HG02571 (cell line): ENCODE results near the gene MAP3K5.
"Not testable (repeated sequence)": the region's sequence is repeated elsewhere in the genome, so short reads cannot be mapped to it uniquely, and the experiment has no call there.

Source experiments
- ATAC-seq: cut with Tn5 transposase; IDR thresholded peaks from one replicate; pipeline ENCODE4 v1.9.1; 2021; ENCODE audit warnings: mild to moderate bottlenecking, moderate library complexity; ENCODE audit not compliant: unreplicated experiment

Gene MAP3K5

DNA sequence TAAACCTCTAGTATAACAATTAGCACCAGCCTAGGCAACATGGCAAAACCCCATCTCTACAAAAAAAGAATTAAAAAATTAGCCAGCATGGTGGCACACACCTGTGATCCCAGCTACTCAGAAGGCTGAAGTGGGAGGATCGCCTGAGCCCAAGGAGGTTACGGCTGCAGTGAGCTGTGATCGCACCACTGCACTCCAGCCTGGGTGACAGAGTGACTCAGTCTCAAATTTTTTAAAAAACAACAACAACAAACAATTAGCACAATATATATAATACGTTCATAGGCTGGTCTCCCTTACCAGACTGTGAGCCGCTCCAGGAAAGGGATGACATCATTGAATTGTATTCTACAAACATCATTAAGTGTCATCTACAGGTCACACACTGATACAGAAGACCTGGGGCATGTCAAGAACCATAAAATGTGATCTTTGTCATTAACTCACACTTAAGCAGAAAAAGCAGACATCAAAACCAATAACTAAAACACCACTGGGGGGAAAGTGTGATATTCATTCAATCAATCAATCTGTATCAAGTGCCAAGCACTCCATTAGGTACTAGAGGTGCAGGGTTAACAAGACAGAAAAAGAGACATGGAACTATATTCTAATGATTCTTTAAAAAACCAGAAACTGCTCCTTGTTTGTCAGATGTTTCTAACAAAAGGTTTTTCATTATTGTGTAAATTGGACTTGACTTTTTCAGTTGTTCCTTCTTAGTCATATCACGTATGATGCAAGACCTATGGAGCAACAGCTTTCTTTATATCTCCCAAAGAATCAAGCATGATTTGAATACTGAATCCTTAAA is 17.8 kb downstream of the MAP3K5 start:
- ATAC-seq: no peak

DNA sequence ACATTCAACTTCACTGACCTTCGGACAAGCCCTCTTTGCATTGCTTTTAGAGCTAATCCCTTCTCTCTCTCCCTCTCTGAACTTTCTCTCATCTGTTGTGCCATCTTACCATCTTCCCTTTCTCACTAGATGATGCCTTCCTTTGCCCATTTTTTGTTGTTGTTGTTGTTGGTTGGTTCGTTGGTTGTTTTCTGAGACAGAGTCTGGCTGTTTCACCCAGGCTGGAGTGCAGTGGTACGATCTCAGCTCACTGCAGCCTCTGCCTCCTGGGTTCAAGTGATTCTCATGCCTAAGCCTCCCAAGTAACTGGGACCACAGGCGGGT is 18.8 kb downstream of the MAP3K5 start:
- ATAC-seq: no peak

DNA sequence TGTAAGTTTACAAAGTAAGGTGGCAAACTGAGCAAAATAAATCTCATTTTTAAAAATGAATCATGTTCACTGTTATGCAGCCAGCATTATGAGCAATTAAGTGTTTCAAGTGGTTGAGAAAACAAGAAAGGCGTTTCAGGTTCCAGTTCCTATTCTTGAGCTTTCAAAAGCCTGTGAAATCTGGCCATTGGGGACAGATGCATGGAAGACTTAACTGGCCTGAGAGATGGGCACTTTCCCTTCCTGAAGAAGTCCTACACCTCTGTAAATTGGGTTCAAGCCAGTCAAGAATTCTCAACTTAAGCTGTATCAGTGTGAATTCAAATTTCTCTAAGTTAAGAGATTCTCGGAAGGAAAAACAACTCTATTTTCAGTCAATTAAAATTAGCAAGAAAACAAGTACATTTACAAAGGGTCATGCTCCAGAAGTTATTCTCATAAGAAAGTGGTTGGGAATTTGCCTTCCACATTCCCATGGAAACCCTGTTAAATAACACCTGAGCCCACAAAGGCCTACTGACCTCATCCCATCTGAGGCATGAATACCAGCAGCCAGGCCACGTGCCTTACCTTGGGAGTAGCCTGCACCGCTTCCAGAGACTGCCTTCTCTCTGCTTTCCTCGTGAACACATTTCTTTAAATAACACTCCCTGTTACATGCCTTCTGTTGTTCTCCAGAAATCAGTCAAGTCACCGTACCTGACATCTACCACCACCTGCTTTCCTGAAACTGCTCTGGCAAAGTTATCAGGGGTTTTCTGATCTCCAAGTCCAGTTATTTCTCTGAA is 19.4 kb downstream of the MAP3K5 start:
- peak; percentile 68 for ATAC-seq

DNA sequence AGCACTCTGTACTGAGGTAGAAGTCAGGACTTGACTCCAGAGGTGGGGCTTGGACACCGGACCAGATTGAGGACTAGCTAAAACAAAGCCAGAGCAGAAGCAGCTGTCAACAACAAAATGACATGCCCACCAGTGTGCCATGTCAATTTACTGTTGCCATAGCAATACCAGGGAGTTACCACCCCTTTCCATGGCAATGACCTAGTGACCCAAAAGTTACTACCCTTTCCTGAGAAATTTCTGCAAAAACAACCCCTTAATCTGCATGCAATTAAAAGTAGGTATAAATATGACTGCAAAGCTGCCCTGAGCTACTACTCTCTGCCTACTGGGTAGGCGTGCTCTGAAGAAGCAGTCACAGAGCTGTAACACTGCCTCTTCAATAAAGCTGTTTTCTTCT is 21.0 kb downstream of the MAP3K5 start:
- no peak for ATAC-seq

DNA sequence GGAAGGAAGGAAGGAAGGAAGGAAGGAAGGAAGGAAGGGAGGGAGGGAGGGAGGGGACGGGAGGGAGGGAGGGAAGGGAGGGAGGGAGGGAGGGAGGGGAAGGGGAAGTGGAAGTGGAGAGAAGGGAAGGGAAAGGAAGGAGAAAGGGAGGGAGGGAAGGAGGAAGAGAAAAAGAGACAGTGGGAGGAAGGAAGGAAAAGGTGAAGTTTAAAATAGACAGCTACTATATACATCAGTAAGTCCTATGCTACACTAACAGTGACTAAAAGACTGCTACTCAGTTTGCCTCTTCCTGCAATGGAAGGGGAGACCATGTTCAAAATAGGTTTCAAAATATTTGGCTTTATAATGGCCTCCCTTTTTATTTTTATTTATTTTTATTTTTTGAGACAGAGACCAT is 22.5 kb downstream of the MAP3K5 start:
- ATAC-seq: no peak

DNA sequence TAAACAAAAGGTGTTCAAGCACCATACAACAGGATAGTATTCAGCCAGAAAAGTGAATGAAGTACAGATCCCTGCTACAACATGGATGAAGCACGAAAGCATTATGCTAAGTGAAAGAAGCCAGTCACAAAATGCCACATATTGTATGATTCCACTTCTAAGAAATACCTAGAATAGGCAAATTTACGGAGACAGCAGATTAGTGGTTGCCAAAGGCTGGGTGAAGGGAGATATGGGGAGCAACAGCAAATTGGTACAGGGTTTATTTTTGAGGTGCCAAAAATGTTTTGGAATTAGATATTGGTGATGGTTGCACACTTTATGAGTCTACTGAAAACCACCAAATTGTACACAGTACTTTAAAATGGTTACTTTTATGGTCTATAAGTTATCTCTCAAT is 23.2 kb downstream of the MAP3K5 start:
- no peak for ATAC-seq

DNA sequence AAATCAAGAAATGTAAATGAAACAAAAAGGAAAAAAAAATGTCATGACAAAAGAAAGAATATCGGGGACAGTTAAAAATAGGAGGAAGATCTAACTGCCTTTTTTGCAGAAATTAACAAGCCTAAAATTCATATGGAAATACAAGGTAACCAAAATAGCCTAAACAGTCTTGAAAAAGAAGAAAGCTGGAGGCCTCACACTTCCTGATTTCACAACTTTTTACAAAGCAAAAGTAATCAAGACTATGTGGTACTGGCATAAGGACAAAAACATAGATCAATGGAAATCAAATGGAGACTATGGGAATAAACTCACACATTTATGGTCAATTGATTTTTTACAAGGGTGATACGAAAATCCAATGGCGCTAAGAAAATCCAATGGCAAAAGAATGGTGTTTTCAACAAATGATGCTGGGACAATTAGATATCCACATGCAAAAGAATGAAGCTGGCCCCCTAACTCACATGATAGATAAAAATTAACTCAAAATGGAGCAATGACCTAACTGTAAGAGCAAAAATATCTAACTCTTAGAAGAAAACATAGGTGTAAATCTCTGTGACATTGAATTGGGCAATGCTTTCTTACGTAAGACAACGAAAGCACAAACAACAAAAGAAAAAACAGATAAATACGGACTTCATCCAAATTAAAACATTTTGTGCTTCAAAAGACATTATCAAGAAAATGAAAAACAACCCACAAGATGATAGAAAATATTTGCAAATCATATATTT is 24.5 kb downstream of the MAP3K5 start:
- ATAC-seq: no peak

DNA sequence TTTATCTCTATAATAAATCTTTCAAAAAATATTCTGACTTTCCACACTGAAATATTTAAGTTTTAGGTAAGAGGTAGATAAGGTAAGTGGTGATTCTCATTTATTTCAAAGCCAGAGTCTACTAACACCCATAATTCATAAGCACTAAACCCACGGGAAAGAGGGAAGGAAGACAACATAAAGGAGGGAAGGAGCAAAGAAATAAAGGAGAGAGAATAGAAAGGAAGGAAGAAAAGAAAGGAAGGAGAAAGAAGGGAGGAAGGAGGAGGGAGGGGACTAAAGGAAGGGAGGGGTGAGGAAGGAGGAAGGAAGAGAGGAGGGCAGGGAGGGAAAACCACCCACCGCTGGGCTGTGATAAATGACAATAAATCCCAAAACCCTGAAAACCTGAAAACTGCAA is 25.2 kb downstream of the MAP3K5 start:
- no peak for ATAC-seq

DNA sequence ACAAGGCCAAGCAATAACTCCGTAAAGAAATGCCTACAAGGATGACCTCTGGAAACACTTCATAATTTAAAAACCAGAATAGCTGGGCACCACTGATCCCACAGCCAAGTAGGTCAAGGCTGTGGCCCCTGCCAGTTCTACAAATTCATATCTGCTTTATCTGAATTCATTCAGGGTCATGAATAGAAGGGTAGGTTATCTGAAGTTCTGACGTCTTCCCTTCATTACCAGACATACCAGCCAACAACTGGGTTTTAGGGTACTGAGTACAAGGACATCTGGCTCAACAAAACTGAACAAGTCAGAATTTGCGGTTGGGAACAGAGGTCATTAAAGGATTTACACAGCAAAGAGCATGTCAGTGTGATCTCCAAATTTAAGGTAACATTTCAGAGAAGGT is 26.0 kb downstream of the MAP3K5 start:
- no peak for ATAC-seq

DNA sequence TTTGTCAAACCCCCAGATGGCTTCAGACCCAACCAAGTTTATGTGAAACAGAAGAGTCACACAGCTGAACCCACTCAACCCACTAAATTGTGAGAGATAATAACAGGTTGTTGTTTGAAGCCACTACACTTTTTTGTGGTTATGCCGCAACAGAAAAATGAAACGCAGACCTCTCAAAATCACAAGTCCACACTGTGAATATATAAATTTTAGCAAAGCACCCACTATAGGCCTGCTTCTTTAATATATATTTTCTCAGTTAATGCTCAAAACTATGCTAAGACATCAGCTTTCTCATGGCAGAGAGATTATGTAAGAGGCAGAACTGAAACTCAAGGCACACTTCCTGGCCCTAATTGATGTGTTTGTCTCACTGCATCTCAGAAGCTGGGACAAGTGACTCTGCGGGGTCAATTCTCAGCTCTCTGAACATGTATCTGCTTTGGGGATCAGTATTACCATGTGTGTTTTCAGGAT is 27.7 kb downstream of the MAP3K5 start:
- ATAC-seq: peak; percentile 39

DNA sequence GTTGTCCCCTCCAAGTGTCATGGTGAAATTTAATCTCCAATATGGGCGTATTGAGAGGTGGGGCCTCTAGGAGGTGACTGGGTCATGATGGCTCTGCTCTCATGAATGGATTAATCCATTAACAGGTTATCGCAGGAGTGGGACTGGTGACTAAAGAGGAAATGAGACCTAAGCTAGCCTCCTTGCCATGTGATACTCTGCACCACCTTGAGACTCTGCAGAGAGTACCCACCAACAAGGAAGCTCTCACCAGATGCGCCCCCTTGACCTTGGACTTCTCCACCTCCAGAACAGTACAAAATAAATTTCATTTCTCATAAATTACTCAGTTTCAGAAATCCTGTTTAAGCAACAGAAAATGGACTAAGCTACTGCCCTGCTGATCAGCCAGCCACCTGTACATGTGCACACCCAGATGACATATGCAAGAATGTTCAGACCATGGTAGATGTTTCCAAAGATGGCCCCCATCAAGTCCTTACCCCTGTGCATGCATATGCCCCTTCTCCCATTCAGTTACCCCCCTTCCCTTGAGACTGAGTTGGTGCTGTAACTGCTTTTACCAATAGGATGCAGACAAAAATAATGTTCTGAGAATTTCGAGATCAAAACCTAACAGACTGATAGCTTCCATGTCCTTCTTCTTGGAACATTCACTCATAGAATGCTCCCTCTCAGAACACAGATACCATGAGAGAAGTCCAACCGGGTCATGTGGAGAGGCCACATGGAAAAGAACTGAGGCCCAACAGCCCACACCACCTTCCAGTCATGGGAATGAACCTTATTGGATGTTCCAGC is 28.4 kb downstream of the MAP3K5 start:
- peak; percentile 35 for ATAC-seq

DNA sequence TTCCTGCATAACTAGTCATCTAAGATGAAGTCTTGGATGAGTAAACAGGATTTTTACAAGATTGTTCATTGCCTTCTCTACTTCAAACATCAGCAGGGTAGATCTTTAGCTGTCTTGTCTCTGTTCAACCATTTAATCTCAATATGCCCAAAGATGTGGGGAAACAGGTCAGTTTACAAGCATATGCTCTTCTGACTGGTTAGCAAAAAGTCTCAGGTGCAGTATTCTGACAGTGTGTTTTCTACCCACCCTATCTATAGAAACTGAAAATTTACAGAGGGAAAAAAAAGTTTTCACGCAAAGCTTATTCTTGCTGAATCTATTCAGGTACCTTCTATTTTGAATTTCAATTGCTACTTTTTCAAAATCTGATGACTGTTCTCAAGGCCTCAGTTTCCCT is 29.0 kb downstream of the MAP3K5 start:
- ATAC-seq: peak; percentile 34

DNA sequence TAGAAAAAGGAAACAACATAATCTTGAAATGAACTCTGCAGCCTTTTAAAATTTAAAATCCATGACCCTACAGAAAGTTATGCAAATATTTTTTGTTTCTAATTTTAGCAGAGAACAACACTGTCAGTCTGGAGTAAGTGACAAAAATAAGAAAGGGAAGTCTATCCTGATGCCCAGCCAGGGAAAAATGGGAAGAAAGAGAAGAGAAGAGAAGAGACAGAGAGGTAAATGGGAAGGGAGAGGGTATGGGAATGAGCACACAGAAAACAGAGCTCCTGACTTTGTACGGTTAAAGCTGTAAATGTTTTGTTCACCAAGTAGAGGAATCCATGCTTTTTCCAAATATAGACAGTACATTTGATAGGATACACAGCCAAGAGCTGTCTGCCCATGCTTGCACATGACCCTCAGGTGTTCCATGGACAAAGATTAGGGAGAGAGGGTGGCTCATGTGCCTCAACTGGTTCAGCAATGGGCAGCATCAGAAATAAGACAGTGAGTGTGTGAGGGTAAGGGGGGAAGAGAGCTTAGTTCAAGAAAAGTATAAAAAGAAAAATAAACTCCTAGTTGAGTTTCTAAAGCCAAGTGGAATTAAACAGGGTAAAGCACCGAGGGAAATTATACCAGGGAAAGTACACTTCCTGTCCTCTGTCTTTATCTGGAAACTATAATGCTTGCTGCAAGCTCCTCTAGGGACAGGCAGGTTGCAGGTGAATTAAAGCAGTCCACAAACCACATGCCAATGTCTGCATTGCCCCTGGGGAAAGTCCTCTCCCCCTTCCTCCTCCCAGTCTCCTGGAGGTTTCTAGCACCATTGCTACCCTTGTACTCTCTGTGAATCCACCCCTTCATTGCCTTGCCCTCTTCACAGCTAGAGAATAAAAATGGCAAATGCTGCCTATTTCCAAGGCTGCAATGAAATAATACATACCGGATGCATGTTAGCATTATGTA is 30.0 kb downstream of the MAP3K5 start:
- ATAC-seq: no peak

DNA sequence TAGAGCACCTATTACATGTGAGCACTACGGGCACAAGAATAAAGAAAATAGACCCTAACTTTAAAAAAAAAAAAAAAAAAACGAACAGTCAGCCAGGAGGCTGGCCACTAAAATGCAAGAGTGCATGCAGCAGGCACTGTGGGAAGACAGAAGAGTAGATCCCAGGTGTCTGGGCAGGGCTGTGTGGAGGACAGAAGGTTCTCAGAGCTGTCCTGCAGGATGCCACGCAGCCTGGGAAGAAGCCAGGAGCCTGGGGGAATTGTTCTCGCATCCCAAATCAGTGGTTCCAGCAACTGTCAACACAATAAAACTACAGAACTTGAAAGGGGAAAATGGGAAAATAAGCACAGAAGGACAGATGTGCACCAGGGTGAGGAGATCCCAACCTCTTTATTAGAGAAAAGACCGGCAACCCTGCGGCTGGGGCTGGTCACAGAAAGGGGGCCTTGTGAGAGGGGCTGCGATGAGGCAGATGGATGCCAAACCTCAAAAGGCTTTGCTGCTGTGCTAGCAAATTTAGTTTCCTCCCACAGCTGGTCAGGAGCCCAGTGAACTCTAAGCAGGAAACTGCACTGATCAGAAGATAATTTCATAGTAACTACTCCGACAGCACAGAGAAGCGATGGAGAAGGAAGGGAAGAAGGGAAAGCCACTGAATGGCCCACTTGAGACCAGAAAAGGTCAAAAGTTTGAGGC is 30.9 kb downstream of the MAP3K5 start:
- no peak for ATAC-seq

DNA sequence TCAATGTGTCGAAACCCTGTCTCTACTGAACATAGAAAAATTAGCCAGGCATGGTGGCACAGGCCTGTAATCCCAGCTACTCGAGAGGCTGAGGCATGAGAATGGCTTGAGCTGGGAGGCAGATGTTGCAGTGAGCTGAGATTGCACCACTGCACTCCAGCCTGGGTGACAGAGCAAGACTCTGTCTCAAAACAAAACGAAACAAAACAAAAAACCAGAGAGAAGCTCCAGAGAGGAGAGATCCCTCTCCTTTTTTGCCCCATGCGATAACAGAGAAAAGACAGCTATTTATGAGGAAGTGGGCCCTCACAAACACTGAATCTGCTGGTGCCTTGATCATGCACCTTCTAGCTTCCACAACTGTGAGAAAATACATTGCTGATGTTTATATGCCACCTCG is 31.5 kb downstream of the MAP3K5 start:
- not testable (repeated sequence) for ATAC-seq

DNA sequence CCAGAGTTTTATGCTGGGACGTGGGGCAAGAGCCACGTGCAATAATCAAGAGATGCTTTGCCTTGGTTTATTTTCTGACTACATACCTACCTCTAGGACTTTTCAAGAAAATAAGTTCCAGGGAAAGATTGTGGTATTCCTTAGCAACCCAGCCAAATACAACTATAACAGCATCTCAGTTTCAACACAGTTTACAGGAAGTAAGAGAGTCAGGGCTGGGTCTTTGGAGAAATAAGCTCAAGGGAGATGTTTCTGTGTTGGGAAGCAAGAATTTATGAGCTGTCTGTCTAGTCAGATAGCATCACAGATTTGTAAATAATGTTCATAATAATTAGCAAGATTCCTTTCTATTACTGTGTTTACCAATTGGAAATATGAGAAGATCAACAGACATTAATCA is 35.1 kb downstream of the MAP3K5 start:
- ATAC-seq: no peak

DNA sequence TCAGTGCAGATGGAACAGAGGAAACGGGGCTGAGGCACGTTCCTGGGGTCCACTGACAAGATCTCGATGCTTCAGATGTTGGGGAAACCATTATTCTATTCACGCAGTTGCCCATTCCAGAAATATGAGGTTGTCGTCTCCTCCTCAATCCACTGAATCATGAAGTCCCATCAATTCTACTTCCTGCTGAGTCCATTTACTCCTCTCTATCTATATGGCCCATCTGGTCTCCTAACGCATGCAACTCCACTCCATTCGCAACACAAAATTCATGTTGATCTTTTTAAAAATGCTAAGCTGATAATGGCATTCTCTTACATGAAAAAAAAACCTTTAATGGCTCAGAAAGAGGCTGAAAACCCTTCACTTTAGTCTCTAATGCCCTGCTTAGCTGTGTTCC is 37.5 kb downstream of the MAP3K5 start:
- ATAC-seq: no peak

DNA sequence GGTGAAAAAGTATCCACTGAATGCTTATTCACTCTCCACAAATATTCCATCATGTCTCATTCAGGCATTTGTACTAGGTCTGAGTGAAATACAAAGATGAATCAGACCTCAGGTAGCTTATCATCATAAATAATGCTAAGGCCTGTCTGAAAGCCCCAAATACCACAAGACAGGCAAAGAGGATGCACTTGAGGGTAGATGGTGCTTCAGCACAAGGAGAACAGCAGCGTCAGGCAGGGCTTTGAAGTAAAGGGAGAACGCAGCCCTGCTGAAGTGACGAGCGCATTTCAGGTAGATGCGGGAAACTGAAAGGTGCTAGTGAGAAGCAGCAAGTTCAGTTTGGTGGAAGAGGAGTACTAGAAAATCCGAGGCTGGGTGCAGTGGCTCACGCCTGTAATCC is 38.7 kb downstream of the MAP3K5 start:
- no peak for ATAC-seq

DNA sequence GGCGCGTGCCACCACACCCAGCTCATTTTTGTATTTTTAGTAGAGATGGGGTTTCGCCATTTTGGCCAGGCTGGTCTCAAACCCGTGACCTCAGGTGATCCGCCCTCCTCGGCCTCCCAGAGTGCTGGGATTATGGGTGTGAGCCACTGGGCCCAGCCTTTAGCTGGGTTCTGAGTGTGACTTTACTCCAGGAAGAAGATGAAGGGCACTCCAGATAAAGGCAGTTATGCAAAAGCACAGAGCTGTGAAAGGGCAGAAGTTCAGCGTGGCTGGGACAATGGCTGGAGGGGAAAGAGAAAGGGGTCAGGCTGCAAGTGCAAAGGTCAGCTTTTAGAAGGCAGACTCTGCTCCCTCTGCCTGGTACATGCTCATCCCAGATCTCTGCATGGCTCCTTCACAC is 39.7 kb downstream of the MAP3K5 start:
- no peak for ATAC-seq
